NCI-H2107 (cell line): ENCODE results near the gene CHSY1.
"Not testable (repeated sequence)": the region's sequence is repeated elsewhere in the genome, so short reads cannot be mapped to it uniquely, and the experiment has no call there.

Experiments used
- DNase-seq: peaks from one replicate; lab custom pipeline; 2025; lab: John Stamatoyannopoulos, UW

CHSY1 gene

DNA sequence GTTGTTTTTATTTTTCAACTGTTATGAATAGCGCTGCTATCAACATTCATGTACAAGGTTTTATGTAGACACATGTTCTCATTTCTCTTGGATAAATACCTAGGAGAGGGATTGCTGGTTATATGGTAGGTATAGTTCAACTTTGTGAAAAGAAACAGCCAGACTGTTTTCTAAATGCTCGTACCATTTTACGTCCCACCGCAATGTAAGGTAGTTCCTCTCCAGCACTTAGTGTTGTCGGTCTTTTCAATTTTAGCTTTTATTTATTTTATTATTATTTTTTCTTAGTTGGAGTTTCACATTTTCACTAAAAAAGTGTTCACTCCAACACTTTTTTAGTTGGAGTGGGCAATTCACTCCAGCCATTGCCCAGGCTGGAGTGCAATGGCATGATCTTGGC is 117.1 kb downstream of the CHSY1 start:
- no peak for DNase-seq

DNA sequence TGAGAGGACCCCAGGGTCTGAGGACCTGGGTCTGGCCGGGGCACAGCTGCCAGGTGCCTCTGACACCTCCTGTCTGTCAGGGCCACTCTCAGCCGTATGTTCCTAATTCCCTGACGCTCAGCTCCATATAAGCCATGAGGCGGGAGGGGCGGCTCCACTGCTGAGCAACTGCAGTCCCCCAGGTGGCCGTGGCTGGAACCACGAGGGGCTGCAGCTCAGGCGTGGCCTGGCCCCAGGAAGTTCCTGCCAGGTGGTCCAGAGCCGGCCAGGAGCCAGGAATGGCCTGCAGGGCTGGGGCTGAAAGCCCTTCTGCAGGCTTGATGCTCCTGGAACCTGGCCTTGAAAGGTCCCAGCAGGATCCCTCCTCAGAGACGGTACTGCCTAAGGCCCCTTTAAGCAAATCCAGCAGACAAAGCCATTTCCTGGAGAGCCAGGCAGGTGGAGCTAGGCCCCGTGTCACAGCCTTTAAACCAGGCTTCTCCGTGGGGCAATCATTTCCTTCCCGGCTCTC is 118.0 kb downstream of the CHSY1 start:
- DNase-seq, result no peak

DNA sequence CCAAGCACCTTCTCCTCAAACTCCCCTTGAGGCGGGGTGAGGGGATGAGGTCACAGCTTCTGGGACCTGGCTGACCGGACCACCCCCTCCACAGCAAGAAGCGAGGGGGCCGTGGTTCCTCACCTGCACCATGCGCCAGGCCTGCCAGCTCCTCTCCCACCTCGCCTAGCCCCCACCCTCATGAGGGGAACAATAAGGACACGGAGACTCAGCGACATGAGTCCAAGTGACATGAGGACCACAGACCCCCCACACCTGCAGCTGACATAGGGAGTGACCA is 118.7 kb downstream of the CHSY1 start:
- no peak for DNase-seq

DNA sequence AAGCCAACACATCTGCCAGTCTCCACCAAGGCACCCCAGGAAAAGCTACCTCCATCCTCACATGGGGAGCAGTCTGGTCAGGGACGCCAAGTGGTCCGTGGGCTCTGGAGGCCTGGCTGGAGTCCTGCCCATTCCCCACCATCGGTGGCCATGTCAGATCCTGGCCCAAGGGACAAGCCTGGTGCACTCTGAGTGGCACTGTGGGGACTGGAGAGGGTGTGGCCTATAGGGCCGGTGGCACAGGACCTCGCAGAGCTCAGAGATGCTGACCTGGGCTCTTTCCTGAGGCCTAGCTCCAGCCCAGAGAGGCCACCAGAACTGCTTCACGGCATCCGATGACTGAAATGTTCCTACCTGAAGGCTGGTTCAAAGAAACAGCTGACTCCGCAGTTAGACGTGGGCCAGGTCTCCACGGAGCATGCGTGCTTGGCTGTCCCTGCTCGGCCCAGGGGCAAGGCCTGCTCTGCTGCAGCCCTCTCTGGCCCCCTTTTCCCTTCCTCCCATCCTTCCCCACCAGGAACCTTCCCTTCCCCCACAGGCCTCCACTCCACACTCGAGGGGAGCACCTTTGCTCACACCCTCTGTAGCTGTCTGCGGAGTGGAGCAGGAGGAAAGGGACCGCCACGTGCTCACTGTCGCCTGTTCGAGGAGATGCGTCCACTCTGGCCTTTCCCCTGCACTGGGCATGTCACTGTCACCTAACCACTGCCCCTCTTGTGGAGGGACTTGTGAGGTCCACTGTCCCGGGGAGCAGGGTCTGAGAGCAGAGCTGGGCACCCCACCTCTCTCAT is 119.3 kb downstream of the CHSY1 start:
- DNase-seq, result no peak

DNA sequence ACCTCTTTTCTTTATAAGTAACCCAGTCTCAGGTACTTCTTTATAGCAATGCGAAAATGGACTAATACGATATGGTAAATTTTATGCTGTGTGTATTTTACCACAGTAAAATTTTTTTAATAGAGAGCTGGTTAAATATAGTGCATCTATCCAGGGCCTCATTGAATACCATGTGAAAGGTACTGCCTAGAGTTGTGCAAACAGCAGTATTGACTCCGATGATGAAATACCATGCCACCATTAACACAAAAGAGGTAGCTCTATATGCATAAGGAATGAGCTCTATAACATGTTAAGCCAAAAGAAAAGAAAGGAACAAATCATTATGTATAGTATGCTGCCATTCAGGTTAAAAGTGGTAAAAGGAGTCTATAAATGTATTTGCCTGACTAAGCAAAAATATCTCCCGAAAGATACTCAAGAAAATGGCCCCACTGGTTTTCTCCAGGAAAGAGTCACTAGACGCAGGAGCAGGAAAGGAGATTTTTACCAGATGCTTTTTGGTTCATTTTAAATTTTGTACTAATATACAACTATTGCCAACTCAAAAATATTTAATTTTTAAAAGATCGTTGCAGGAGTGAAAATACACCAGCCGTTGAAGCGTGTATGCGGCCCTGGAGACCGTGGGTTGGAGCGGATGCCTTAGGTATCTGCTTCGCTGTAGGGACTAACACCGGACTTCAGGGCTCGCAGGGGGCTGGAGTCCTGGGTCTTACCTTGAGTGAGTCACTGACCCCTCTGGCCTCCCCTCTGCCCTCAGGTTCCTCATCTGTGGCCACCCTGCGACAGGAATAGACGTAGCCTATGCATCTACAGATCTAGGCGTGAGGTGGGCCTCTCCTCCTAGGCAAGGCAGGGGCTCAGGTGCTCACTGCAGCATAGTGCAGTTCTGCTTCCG is 120.1 kb downstream of the CHSY1 start:
- no peak for DNase-seq

DNA sequence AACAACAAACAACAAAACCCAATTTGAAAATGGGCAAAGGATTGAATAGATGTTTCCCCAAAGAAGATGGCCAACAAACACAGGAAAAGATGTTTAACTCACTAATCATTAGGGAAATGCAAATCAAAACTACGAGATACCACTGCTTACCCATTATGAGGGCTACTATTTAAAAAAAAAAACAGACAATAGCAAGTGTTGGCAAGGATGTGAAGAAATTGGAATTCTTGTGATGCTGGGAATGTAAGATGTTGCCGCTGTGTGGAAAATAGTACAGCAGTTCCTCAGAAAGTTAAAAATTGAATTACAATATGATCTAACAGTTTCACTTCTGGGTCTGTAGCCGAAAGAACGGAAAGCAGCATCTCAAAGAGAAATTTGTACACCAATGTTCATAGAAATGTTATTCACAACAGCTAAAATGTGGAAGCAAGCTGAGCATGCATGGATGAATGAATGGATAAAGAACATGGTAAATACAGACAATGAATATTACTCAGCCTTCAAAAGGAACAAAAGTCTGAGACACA is 121.9 kb downstream of the CHSY1 start:
- DNase-seq, result no peak

DNA sequence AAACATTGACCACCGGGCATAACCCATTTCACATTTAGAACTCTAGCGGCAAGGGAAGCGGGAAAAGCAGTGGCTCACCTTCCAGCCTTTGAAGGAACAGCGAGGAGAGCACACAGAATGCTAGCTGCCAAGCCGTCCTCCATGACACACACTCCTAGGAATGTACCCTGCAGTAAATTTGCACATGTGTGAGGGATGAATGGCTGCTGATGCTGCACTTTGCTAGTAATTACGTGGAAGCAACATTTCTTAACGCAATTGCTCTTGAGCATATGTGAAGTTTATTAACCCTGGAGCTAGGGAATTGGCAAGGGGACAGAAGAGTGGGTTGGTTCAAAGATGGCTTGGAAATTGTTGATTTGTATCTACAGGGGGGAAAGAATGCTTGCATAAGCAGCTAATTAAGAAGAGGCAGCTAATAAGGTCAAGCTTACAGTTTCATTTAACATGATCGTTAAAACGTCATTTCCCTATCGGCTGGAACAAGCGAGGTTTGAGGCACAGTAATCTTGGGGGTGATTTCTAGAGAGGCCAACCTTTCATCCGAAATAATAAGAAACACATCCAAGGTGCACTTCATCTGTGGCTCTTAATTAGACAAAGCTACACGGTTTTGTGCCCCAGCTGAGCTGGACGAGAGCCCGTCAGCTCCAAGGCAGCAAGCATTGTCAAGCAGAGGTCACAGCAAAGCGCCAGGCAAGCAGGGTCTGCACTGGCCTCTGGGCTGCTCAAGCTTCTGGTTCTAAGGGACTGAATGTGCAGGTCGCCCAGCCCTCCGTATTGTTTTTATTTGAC is 123.4 kb downstream of the CHSY1 start:
- no peak for DNase-seq

DNA sequence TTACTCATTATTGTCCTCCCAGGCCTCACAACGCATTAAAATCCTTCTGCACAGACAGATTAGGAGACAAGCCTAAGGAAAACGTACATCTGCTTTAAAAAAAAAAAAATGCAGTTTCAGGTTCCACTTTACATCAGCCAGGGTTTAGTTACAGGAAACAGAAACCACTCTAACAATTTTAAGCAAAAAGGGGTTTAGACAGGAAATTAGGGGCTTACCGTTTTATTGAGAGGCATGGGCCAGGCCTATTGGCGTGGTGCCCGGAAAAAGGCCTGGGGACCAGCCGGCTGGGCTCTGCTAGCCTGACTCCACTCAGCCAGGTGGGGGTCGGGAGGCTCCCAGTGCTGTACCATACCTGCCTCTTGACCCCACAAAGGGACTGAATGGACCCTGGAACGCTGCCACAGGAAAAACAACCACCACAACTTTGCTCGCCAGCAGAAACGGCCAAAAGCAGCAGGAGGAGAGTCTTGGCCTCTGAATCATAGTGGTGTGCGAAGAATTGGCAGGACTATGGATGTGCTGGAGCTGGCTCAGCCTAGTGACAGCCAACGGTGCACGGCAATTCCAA is 124.3 kb downstream of the CHSY1 start:
- DNase-seq, result no peak

DNA sequence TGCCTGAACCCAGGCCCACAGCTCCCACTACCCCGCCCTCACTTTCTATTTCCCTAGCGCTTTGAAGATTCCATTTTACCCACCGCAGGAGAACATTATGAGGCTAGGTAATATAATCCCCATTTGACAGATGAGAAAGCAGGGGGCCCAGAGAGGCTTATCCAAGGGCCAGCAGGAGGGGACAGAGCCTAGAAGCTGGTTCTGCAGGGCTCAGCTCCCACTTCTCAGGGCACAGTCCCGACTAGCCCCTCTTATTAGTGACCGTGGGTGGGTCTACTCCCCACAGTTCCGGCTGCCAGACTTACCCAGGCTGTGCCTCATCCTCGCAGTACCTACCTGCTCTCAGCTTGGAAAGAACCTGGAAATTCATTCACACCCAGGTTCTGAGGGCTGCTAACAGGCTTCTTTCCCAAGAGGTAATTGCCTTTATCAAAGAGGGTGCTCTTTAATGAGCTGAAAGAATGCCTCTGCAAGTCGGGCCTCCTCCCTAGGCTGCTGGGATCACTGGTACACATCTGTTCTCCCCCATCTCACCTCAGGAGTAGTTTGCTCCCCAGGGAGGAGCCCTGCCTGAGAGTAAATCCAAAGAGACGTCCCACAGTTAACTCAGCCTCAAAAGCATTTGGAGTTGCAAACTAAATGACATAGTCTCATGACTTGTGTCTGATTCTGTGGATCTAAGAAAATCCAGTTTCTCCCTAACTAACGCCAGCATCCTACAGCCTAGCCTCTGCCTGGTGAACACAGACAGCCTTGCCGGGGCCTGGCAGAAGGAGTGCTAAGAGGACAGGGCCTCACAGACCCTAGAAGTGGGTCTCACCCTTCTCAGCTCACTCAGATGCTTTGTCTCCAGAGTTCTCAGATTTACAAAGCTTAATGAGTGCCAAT is 125.0 kb downstream of the CHSY1 start:
- DNase-seq, result no peak

DNA sequence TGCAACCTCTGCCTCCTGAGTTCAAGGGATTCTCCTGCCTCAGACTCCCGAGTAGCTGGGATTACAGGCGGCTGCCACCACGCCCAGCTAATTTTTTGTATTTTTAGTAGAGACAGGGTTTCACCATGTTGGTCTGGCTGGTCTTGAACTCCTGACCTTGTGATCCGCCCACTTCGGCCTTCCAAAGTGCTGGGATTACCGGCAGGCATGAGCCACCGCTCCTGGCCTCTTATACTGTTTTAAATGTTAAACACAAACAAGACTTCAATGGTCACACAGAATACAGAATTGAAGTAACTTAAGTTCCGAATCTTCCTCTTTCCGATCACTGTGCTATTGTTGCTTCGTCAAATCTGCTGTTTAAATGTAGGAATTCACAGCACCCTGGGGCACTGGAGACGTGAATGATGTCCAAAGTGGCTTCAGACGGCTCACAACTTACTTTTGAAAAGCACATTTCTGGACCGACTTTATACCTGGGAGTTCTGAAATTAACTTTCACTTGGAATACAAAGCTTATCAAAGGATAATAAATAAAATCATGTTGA is 125.9 kb downstream of the CHSY1 start:
- not testable (repeated sequence) for DNase-seq
